Neuronal stem cell (in vitro differentiated cells): ENCODE data around the gene RABGGTA.
A peak's percentile ranks its signal among the peaks of the same experiment; 100 is the strongest.

Source experiments
- DNase-seq: peaks from one replicate; pipeline ENCODE4 v3.0.0-alpha.2; 2013; ENCODE audit warnings: low spot score
- H2AFZ ChIP-seq: one replicate; pipeline ENCODE4 v1.6.1; 2013; ENCODE audit warnings: mild to moderate bottlenecking, low read length, inconsistent platforms
- H2AK5ac ChIP-seq: 2 replicates; pipeline ENCODE4 v1.6.1; 2013; ENCODE audit warnings: low read depth, mild to moderate bottlenecking, inconsistent platforms, low read length, moderate library complexity, mixed read lengths
- H2BK120ac ChIP-seq: 2 replicates; pipeline ENCODE4 v1.6.1; 2013; ENCODE audit warnings: low read depth, mild to moderate bottlenecking, inconsistent platforms, low read length, moderate library complexity, mixed read lengths
- H2BK12ac ChIP-seq: one replicate; pipeline ENCODE4 v1.6.1; 2013; ENCODE audit warnings: low read length, inconsistent platforms
- H2BK15ac ChIP-seq: 2 replicates; pipeline ENCODE4 v1.6.1; 2013; ENCODE audit warnings: mild to moderate bottlenecking, low read length, inconsistent platforms, mixed read lengths
- H2BK5ac ChIP-seq: one replicate; pipeline ENCODE4 v1.6.1; 2013; ENCODE audit warnings: inconsistent platforms, mild to moderate bottlenecking, low read length, moderate library complexity
- H3K14ac ChIP-seq: one replicate; pipeline ENCODE4 v1.6.1; 2013; ENCODE audit warnings: low read length, inconsistent platforms
- H3K18ac ChIP-seq: 2 replicates; pipeline ENCODE4 v1.6.1; 2013; ENCODE audit warnings: low read length, inconsistent platforms
- H3K23ac ChIP-seq: 2 replicates; pipeline ENCODE4 v1.6.1; 2013; ENCODE audit warnings: low read depth, mild to moderate bottlenecking, mixed read lengths, low read length, inconsistent platforms; ENCODE audit not compliant: poor library complexity
- H3K27ac ChIP-seq: replicated peaks from 3 replicates; pipeline ENCODE4 v1.5.1; 2013; ENCODE audit warnings: low read length, inconsistent platforms
- H3K27me3 ChIP-seq, 3 experiments: 2 replicates each; pipeline ENCODE4 v1.6.1; 2013; ENCODE audit warnings: low read length in 3 of 3, mild to moderate bottlenecking in 2 of 3, inconsistent platforms in 1 of 3, low read depth in 1 of 3, mixed read lengths in 1 of 3, moderate library complexity in 1 of 3; ENCODE audit not compliant: control insufficient read depth in 3 of 3, insufficient read depth in 3 of 3
- H3K36me3 ChIP-seq, 2 donors: replicated peaks in 1 of 2; 2 replicates each; pipeline ENCODE4 v1.6.1; 2013; ENCODE audit warnings: low read length in 2 of 2; ENCODE audit not compliant: control insufficient read depth in 2 of 2, insufficient read depth in 2 of 2
- H3K4ac ChIP-seq: 2 replicates; pipeline ENCODE4 v1.6.1; 2013; ENCODE audit warnings: inconsistent platforms, mild to moderate bottlenecking, low read length, moderate library complexity
- H3K4me1 ChIP-seq, 2 donors: 1 replicate in 1 of 2; 2 replicates in 1 of 2; pipeline ENCODE4 v1.6.1; 2013; ENCODE audit warnings: low read length in 2 of 2, low read depth in 1 of 2; ENCODE audit not compliant: control insufficient read depth in 2 of 2, insufficient read depth in 1 of 2
- H3K4me2 ChIP-seq: one replicate; pipeline ENCODE4 v1.6.1; 2013; ENCODE audit warnings: mild to moderate bottlenecking, low read length, inconsistent platforms; ENCODE audit not compliant: insufficient read depth, poor library complexity, severe bottlenecking
- H3K4me3 ChIP-seq, 2 donors: 2 replicates each; pipeline ENCODE4 v1.5.1; 2013; ENCODE audit warnings: low read length in 2 of 2, mild to moderate bottlenecking in 2 of 2, inconsistent platforms in 1 of 2, moderate library complexity in 1 of 2
- H3K79me1 ChIP-seq: one replicate; pipeline ENCODE4 v1.6.1; 2013; ENCODE audit warnings: low read depth, mild to moderate bottlenecking, inconsistent platforms, low read length, moderate library complexity
- H3K9ac ChIP-seq: one replicate; pipeline ENCODE4 v1.6.1; 2013; ENCODE audit warnings: mild to moderate bottlenecking, low read depth, low read length, inconsistent platforms; ENCODE audit not compliant: poor library complexity
- H3K9me3 ChIP-seq, 2 donors: replicated peaks in 1 of 2; 2 replicates each; pipeline versions ENCODE3 to v1.6.1; 2013; ENCODE audit warnings: low read length in 2 of 2, mild to moderate bottlenecking in 2 of 2, inconsistent platforms in 1 of 2, low read depth in 1 of 2, mixed read lengths in 1 of 2, moderate library complexity in 1 of 2; ENCODE audit not compliant: control insufficient read depth in 2 of 2, insufficient read depth in 1 of 2
- H4K8ac ChIP-seq: one replicate; pipeline ENCODE4 v1.6.1; 2013; ENCODE audit warnings: low read depth, mild to moderate bottlenecking, inconsistent platforms, low read length, moderate library complexity
- H4K91ac ChIP-seq: one replicate; pipeline ENCODE4 v1.6.1; 2013; ENCODE audit warnings: low read length, low read depth, mild to moderate bottlenecking, inconsistent platforms; ENCODE audit not compliant: poor library complexity
- WGBS, 2 donors: extraction: QIAGEN DNeasy Blood & Tissue Kit; methylation state at CpG; one replicate each; pipeline ENCODE4 v1.1.7; 2013; ENCODE audit warnings: missing lambda C conversion rate in 2 of 2, mixed read lengths in 1 of 2; ENCODE audit not compliant: insufficient read length in 2 of 2, insufficient replicate concordance in 1 of 2; ENCODE audit errors: extremely low coverage in 2 of 2; 5-methylcytosine and 5-hydroxymethylcytosine counted together

RABGGTA gene

DNA sequence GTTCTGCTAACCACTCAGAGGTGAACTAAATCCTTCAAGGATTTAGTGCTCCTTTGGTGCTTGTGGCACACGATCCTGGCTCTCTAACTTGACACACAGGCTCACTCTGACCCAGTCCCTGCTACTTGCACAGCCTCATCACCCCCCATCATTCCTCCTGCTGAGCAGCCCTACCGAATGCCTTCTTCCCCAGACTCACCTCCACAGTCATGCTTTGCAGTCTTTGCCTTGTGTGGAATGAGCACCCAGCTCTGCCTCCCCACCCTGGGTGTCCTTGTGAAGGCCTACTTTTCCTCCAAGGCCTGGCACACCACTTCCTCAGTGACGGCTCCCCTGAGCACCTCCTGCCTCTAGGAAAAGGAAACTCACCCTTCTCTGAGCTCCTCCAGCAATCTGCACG is 21.0 kb downstream of the RABGGTA start:
- Histone ChIP-seq H2BK120ac (no peak overlapping the region), H3K23ac (no peak overlapping the region)
- WGBS, 2 donors: no CpG with 5 or more reads among the region's 4 CpGs

GRCh38 chr14:24249230-24250021 is 22.0 kb downstream of the RABGGTA start:
- Histone ChIP-seq H2AK5ac (peak overlapping the region; percentile 21), H3K4me1 (no peaks in the 10 kb centered on the region), H2BK12ac (no peak overlapping the region), H3K9me3 (no peaks in the 10 kb centered on the region), H2BK15ac (no peak overlapping the region), H4K8ac (no peak overlapping the region), H3K9ac (peak overlapping the region; percentile 13), H3K36me3 (no peaks in the 10 kb centered on the region), H4K91ac (no peak overlapping the region), H2AFZ (no peak overlapping the region), H3K18ac (no peak overlapping the region), H3K27me3 (no peaks in the 10 kb centered on the region), H3K27ac (no peak overlapping the region), H3K14ac (peak overlapping the region; percentile 47), H2BK120ac (no peak overlapping the region), H3K4me3 (no peak overlapping the region), H3K4me2 (no peak overlapping the region), H3K23ac (peak overlapping the region; percentile 52), H2BK5ac (no peak overlapping the region), H3K79me1 (no peaks in the 10 kb centered on the region), H3K4ac (no peak overlapping the region)
- WGBS, 2 donors: no CpG with 5 or more reads among the region's 13 CpGs
- no peak for DNase-seq

More for the DNA sequence above, 21.0 kb downstream of the RABGGTA start:
- Histone ChIP-seq H3K14ac (no peak overlapping the region), H2BK12ac (no peak overlapping the region), H2AFZ (peak overlapping the region; percentile 37), H3K27me3 (no peaks in the 10 kb centered on the region), H2AK5ac (no peak overlapping the region), H2BK15ac (no peak overlapping the region), H3K4ac (no peak overlapping the region), H3K18ac (no peak overlapping the region), H3K4me2 (no peak overlapping the region), H3K4me3 (no peak overlapping the region), H3K9me3 (no peaks in the 10 kb centered on the region), H3K9ac (peak overlapping the region; percentile 80), H3K79me1 (peaks cover 1% of the 10 kb centered on the region), H3K27ac (no peak overlapping the region), H3K4me1 (no peaks in the 10 kb centered on the region), H4K91ac (no peak overlapping the region), H2BK5ac (no peak overlapping the region), H4K8ac (no peak overlapping the region), H3K36me3 (no peaks in the 10 kb centered on the region)
- DNase-seq: no peak

DNA sequence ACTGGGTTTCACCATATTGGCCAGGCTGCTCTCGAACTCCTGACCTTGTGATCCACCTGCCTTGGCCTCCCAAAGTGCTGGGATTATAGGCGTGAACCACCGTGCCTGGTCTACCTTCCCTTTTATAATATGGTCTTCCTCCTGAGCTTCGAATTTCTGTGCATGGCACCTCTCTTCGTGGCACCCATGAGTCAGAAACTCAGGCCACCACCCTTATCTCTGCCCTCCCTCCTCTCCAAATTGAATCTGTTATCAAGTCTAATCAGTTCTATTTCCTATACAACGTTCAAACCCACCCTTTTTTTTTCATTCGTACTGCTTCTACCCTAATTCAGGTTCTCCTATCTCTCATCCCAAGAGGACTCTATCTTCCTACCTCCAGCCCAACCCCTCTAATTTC is 24.0 kb downstream of the RABGGTA start:
- H2BK120ac ChIP-seq: no peak overlapping the region

DNA sequence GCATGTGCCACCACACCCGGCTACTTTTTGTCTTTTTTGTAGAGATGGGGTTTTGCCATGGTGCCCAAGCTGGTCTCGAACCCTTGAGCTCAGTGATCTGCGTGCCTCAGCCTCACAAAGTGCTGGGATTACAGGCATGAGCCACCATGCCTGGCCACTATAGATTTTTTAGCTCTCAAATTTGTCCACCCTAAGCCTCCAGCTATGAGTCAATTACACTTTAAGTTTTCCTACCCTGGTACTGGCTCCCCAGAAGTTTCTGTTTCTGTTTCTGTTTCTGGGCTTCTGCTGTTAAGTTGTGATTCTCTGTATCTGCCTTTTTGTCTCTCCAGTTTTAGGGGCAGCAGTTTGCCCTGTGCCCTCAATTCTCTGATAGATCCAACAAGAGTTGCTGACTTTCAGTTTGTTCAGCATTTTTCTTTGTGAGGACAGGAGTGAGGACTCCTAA is 24.6 kb downstream of the RABGGTA start:
- no peaks in the 10 kb centered on the region for H3K27me3 ChIP-seq
- no peak overlapping the region for H3K9ac ChIP-seq
- no peak for DNase-seq
- whole genome bisulfite sequencing, 2 donors: no CpG with 5 or more reads among the region's 3 CpGs
- no peak overlapping the region for H3K14ac ChIP-seq
- H2BK120ac ChIP-seq: no peak overlapping the region
- H3K18ac ChIP-seq: no peak overlapping the region
- H3K4me3 ChIP-seq: no peak overlapping the region
- H3K4ac ChIP-seq: no peak overlapping the region
- no peak overlapping the region for H3K4me2 ChIP-seq
- H3K79me1 ChIP-seq: no peaks in the 10 kb centered on the region
- no peak overlapping the region for H2BK5ac ChIP-seq
- H3K4me1 ChIP-seq: no peaks in the 10 kb centered on the region
- H4K91ac ChIP-seq: no peak overlapping the region
- H3K27ac ChIP-seq: no peak overlapping the region
- H4K8ac ChIP-seq: no peak overlapping the region
- no peak overlapping the region for H2BK15ac ChIP-seq
- no peak overlapping the region for H2AK5ac ChIP-seq
- H2AFZ ChIP-seq: no peak overlapping the region
- no peaks in the 10 kb centered on the region for H3K36me3 ChIP-seq
- no peaks in the 10 kb centered on the region for H3K9me3 ChIP-seq
- H2BK12ac ChIP-seq: no peak overlapping the region
- no peak overlapping the region for H3K23ac ChIP-seq

More for the DNA sequence above, 24.0 kb downstream of the RABGGTA start:
- Histone ChIP-seq H3K36me3 (no peaks in the 10 kb centered on the region), H2BK15ac (no peak overlapping the region), H3K23ac (no peak overlapping the region), H4K91ac (no peak overlapping the region), H2AK5ac (no peak overlapping the region), H3K9ac (no peak overlapping the region), H3K4me2 (no peak overlapping the region), H2BK12ac (no peak overlapping the region), H3K18ac (no peak overlapping the region), H2AFZ (no peak overlapping the region), H2BK5ac (no peak overlapping the region), H3K27ac (no peak overlapping the region), H3K14ac (no peak overlapping the region), H3K4ac (no peak overlapping the region), H3K4me1 (no peaks in the 10 kb centered on the region), H3K79me1 (no peaks in the 10 kb centered on the region), H3K9me3 (no peaks in the 10 kb centered on the region), H3K27me3 (no peaks in the 10 kb centered on the region), H3K4me3 (no peak overlapping the region), H4K8ac (no peak overlapping the region)
- 100% methylated on average over 2 of the region's 7 CpGs for WGBS, 2 donors
- DNase-seq: no peak
